Lower leg skin (tissue), 3 donors: Measurements from ENCODE around the gene ARRDC3.

Experiments
- POLR2A ChIP-seq, 2 donors: fragments of 450-650 bp; IDR thresholded peaks; one replicate each; pipeline ENCODE4 v1.6.1; 2016 to 2017; ENCODE audit warnings: antibody characterized with exemption in 2 of 2, mild to moderate bottlenecking in 1 of 2, moderate library complexity in 1 of 2
- TF ChIP-seq, protein P1 (sequence below), 3 donors: fragments of 450-650 bp; IDR thresholded peaks; one replicate each; pipeline ENCODE4 v1.5.1; 2016; ENCODE audit warnings: antibody characterized with exemption in 3 of 3, mild to moderate bottlenecking in 3 of 3, moderate library complexity in 2 of 3

DNA sequence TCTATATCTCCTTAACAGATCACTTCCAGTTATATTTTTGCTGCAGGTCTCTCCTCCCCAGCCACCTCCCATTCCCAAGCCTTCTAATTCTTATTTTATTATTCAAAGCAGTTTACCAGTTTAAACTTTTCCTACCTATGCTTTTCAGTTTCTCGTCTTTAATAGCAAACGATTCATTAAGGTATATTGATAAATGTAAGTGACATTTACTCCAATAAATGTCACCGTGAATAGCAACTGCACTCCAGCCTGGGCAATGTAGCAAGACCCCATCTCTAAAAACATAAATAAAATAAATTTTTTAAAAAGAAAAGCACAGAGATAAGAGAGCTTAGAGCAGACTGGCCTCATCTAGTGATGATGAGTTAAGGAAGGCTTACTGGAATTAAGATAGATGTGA is 42.6 kb downstream of the ARRDC3 start:
- no peak for TF ChIP-seq POLR2A (IDR thresholded peaks at IDR 0.05)
- TF ChIP-seq, protein P1, sequence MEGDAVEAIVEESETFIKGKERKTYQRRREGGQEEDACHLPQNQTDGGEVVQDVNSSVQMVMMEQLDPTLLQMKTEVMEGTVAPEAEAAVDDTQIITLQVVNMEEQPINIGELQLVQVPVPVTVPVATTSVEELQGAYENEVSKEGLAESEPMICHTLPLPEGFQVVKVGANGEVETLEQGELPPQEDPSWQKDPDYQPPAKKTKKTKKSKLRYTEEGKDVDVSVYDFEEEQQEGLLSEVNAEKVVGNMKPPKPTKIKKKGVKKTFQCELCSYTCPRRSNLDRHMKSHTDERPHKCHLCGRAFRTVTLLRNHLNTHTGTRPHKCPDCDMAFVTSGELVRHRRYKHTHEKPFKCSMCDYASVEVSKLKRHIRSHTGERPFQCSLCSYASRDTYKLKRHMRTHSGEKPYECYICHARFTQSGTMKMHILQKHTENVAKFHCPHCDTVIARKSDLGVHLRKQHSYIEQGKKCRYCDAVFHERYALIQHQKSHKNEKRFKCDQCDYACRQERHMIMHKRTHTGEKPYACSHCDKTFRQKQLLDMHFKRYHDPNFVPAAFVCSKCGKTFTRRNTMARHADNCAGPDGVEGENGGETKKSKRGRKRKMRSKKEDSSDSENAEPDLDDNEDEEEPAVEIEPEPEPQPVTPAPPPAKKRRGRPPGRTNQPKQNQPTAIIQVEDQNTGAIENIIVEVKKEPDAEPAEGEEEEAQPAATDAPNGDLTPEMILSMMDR (IDR thresholded peaks at IDR 0.05): no peak
